Forelimb muscle (tissue), 1 donor: ENCODE measurements around the gene LCN15. TPM values are rescaled to one million over a fixed set of nuclear protein-coding genes. Genes with fewer than 3 reads are reported as not detected.
"Not testable (repeated sequence)": the region's sequence is repeated elsewhere in the genome, so short reads cannot be mapped to it uniquely, and the experiment has no call there.

ENCODE experiments used
- DNase-seq: peaks from one replicate; pipeline ENCODE4 v3.0.0-alpha.2; 2013; ENCODE audit warnings: low read depth
- polyA plus RNA-seq: library from polyadenylated mRNA; unstranded; fragments of 120-200 nt; gene quantifications from one replicate; pipeline ENCODE4 v1.2.1, GENCODE V29; 2013; ENCODE audit not compliant: insufficient read length

Gene LCN15
- 0.49 TPM for polyA plus RNA-seq

- no peak for DNase-seq
Measured at GRCh38 chr9:136764301-136764891, at the start of gene LCN15. Gene LCN15 (minus strand): TSS chr9:136764518. CDS start chr9:136764488, 30 bp downstream.

GRCh38 chr9:136808806-136809158, 44.5 kb upstream of the LCN15 start:
- DNase-seq, result no peak

GRCh38 chr9:136808075-136808805, 43.9 kb upstream of the LCN15 start:
- no peak for DNase-seq

DNA sequence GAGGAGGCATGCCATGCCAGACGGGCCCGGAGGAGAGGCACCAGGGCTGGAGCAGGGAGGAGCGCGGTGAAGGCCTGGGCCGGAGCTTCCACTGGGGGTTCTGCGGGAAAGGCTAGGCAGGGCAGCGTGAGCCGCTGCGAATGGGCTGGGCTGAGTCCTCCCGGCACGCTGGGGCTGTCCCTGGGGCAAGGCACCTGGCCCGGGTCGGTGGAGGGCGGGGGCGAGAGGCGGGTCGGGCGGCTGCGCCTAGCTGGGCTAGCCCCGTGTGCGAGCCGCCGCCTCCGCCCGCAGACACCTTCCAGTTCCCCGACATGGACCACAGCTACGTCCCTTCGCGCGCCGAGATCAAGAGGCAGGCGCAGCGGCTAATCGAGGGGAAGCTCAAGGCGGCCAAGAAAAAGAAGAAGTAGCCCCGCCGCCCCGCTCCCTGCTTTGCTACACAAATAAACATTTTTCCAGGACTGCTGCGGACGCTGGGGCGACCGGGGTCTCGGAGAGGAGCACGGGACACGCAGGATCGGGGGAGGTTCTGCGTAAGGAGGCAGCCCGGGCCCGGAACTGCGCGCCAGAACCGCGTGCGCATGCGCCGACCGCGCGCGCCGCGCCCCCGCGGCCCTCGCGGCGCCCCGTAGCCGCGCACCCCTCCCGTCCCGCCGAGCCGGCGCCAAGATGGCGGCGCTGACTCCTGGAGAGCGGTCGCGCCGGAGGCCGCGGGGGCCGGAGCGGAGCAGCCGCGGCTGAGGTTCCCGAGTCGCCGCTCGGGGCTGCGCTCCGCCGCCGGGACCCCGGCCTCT, 43.2 kb upstream of the LCN15 start, which contains the start of gene RABL6:
TSS of gene RABL6 (plus strand) at position 668 of the 794 bp plus-strand sequence. CDS start 249 bp downstream, outside the sequence.
- peak; percentile 48 for DNase-seq

DNA sequence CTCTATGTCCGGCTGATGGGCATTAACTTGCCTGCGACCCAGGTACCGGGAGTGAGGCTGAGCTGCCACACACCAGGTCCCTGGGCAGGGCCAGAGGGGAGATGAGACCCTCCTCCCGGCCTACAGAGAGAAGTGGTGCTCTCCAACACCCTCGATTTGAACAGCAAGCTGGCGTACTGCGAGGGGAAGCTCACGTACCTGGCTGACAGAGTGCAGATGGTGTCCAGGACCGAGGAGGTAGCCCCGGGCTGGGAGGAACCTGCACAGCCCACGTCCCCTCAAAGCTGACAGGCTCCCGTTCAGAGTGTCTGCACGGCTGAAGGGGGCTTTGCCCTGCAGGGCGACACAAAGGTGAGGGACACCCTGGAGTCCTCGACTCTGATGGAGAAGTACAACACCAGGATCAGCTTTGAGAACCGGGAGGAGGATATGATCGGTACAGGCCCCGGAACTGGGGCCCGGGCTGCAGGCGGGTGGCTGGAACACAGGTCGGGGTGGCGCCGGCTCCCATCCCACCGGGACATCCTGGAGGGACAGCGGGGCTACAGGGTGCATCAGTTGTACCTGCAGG, 42.4 kb upstream of the LCN15 start:
- no peak for DNase-seq

DNA sequence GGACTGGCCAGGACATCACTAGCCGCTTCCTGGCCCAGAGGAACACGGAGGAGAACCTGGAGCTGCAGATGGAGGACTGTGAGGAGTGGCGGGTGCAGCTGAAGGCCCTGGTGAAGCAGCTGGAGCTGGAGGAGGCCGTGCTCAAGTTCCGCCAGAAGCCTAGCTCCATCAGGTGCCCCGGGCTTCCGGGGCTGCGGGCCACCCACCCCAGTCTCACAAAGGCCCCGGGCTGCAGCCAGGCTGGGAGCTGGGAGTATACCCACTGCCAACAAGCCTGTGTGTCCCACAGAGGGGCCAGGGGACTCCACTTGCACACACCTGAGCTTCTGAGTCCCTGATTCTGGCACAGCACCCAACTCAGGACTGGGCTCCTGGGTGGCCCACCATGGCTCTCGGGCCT, 41.7 kb upstream of the LCN15 start:
- DNase-seq, result no peak

GRCh38 chr9:136805207-136805740, 41.0 kb upstream of the LCN15 start:
- no peak for DNase-seq

- no peak for DNase-seq
Measured at GRCh38 chr9:136804509-136805206, 40.3 kb upstream of the LCN15 start.

GRCh38 chr9:136803551-136804508, 39.5 kb upstream of the LCN15 start:
- no peak for DNase-seq

DNA sequence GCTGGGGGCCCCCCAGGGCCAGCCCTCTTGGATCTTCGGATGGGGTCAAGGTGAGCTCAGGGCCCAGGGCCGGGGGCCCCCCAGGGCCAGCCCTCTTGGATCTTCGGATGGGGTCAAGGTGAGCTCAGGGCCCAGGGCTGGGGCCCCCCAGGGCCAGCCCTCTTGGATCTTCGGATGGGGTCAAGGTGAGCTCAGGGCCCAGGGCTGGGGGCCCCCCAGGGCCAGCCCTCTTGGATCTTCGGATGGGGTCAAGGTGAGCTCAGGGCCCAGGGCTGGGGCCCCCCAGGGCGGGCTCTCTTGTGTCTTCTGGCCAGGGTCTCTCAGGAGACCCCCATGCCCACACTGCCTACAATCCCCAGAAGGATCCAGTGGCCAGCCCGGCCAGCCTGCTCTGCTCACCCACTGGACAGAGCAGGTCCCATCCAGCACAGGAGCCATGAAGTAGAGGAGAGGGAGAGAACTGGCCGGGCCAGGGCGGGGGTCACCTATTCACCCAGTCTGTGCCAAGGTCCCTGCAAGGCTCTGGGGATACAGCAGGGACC, 38.8 kb upstream of the LCN15 start:
- not testable (repeated sequence) for DNase-seq

DNA sequence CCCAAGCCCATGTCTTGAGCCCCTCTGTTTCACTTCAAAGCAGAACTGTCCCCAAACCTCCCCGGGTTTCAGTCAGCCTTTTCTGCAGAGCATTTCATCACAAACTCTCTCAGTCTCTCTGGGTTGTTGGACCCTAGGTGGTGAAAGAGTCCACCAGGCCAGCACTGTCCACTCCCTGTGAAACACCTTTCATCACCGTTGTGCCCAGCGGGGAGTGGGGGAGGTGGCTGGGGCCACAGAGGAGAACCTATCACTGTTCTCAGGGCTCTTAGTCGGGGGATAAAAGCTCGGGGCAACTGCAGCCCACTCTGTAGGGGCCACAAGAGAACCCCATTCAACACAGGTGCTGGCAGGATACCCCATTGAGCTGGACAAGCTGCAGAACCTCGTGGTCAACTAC, 38.0 kb upstream of the LCN15 start:
- no peak for DNase-seq

DNA sequence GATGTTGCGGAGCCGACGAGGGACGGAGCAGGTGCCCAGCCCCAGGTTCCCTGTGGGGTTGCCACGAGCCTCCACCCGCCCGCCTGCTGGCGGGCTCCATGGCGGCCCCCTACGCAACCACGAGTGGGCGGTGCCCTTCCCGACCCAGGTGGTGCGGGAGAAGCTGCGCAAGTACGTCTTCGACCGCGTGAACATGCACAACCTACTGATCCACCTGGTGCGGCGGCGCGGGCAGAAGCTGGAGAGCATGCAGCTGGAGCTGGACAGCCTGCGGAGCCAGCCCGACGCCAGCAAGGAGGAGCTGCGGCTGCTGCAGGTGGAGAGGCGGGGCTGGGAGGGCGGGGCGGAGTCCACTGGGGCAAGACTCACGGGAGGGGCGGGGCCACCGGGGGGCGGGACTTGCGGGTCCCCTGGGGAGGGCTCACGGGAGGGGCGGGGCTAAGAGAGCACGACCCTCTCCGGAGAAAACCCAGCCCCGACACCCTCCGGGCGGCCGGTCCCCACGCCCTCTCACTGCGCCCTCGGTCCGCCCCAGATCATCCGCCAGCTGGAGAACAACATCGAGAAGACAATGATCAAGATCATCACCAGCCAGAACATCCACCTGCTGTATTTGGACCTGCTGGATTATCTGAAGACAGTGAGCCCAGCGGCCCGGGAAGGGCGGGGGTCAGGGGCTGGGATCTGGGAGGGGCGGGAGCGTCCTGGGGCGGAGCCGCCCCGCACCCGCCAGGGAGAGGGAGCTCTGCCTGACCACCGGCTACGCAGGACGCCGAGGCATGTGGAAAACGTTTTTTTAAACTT, 35.7 kb upstream of the LCN15 start:
- no peak for DNase-seq

DNA sequence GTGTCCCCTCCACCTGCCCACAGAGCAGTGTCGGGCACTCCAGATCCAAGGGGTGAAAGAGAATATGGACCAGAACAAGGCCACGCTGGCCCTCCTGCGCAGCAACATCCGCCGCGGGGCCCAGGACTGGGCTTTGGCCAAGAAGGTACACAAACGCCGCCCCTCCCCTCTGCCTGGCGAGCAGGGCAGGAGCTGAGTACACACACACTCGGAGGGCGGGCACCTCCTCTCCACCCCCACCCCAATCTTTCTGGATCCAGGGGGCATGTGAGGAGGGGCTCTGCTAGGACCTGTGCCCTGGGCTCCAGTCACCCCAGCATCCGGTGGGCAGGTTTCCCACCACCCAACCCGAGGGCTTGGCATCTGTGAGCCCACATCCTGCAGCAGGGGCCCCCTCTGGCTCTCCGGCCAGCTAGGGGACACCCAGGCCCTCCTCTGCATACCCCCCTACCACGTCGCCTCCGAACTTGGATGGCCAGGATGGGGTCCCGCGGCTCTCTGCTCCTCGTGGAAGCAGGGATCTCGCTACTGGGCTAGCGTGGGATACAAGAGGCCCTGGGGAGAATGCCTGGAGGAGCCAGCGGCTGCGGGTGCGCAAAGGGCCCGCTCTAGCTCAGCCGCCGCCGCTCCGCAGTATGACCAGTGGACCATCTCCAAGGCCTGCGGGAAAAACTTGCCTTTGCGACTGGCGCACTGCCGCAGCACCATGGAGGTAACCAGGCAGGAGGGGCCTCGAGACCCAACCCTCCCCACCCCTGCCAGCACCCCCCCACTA, 34.9 kb upstream of the LCN15 start:
- no peak for DNase-seq

DNA sequence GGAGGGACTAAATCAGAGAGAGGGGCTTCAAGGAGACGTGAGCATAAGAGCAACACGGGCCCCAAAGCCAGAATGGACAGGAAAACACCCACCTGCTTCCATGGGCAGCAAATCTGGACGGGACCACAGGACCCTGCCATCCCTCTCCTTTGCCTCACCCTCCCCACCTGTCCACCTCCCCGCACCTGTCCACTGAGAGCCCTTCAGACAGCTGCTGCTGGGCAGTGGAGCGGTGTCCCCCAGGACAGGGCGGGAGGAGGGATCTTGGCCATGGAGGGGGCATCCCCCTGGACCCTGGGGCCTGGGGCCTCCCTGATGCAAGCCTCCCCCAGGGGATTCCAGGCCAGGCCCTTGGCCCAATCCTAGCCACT, 34.4 kb upstream of the LCN15 start:
- no peak for DNase-seq

DNA sequence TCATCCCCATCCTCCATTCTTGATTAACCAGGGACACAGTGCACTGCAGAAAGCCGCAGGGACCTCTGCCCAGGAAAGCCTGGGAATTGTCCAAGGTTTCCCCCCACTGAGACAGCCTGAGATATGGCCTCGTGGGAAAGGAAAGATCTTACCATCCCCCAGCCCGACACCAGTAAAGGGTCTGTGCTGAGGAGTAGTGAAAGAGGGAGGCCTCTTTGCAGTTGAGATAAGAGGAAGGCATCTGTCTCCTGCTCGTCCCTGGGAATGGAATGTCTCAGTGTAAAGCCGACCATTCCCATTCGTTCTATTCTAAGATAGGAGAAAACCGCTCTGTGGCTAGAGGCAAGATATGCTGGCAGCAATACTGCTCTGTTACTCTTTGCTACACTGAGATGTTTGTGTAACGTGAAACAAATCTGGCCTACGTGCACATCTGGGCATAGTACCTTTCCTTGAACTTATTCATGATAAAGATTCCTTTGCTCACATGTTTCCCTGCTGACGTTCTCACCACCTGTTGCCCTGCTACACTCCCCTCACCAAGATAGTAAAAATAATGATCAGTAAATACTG, 32.5 kb upstream of the LCN15 start:
- not testable (repeated sequence) for DNase-seq

DNA sequence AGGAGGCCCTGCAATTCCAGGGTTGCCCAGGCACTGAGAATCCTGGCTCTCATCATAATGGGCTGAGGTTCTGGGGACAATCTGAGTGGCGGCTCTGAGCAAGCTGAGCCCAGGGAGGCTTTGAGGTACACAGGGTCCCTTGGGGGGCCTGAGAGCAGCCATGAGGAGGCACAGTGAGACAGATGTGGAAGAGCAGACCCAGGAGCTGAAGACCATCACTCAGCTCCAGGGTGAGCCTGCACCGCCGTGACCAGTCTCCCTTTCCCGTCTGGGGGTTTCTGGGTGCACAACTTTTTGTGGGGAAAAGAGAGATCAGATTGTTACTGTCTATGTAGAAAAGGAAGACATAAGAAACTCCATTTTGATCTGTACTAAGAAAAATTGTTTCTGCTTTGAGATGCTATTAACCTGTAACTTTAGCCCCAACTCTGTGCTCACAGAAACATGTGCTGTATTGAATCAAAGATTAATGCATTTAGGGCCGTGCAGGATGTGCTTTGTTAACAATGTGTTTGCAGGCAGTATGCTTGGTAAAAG, 32.0 kb upstream of the LCN15 start, which contains the start of gene CCDC183:
TSS of gene CCDC183 (plus strand) at position 101 of the 537 bp plus-strand sequence. CDS start at position 161, 60 bp downstream.
- no peak for DNase-seq

DNA sequence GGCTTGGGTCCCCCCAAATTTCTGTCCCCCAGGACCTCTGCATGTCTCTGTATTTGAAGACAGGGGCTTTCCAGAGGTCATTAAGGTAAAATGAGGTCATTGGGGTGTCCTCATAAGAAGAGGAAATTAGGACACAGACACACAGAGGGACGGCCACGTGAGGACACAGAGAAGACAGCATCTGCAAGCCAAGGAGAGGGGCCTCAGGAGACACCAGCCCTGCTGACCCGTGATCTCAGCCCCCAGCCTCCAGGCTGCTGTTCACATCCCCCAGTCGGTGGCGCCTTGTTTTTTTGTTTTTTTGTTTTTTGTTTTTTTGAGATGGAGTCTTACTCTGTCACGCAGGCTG, 30.7 kb upstream of the LCN15 start:
- no peak for DNase-seq
